DOHH2 (cell line): ENCODE results near the gene NHLH1.

Source experiments
- H3F3A ChIP-seq: fragments of 200-600 bp; sonication (generic), shearing (Covaris generic); 2 replicates; pipeline ENCODE4 v1.6.0; 2016; ENCODE audit warnings: antibody characterized with exemption, mild to moderate bottlenecking; ENCODE audit not compliant: control insufficient read depth, insufficient read depth
- H3K27ac ChIP-seq: fragments of 200-600 bp; sonication (generic); 2 replicates; pipeline ENCODE4 v1.5.1; 2014; ENCODE audit warnings: low read depth, mild to moderate bottlenecking, low read length, moderate library complexity
- H3K27me3 ChIP-seq: fragments of 200-600 bp; sonication (generic); 2 replicates; pipeline ENCODE4 v1.6.1; 2014; ENCODE audit warnings: mild to moderate bottlenecking, low read length, mixed read lengths; ENCODE audit not compliant: control insufficient read depth
- H3K36me3 ChIP-seq: fragments of 200-600 bp; sonication (generic); 2 replicates; pipeline ENCODE4 v1.6.1; 2014; ENCODE audit warnings: mild to moderate bottlenecking, low read length, moderate library complexity, mixed read lengths; ENCODE audit not compliant: control insufficient read depth
- H3K4me1 ChIP-seq: fragments of 200-600 bp; sonication (generic); 2 replicates; pipeline ENCODE4 v1.6.1; 2014; ENCODE audit warnings: mild to moderate bottlenecking, low read length, mixed read lengths; ENCODE audit not compliant: control insufficient read depth
- H3K4me2 ChIP-seq: fragments of 200-600 bp; sonication (generic); 2 replicates; pipeline ENCODE4 v1.6.0; 2014; ENCODE audit warnings: mild to moderate bottlenecking, low read length, moderate library complexity
- H3K4me3 ChIP-seq: fragments of 200-600 bp; sonication (generic); 2 replicates; pipeline ENCODE4 v1.5.1; 2014; ENCODE audit warnings: mild to moderate bottlenecking, low read length, mixed read lengths
- H3K79me2 ChIP-seq: fragments of 200-600 bp; sonication (generic); 2 replicates; pipeline ENCODE4 v1.6.1; 2014; ENCODE audit warnings: mild to moderate bottlenecking, low read length, mixed read lengths; ENCODE audit not compliant: control insufficient read depth
- H3K9me2 ChIP-seq: fragments of 200-600 bp; sonication (generic); replicated peaks from 2 replicates; pipeline ENCODE4 v1.6.1; 2014; ENCODE audit warnings: mild to moderate bottlenecking, low read length, mixed read lengths; ENCODE audit not compliant: control insufficient read depth
- H3K9me3 ChIP-seq: fragments of 200-600 bp; sonication (generic); 2 replicates; pipeline ENCODE4 v1.6.1; 2014; ENCODE audit warnings: antibody characterized with exemption, low read length, mixed read lengths; ENCODE audit not compliant: control insufficient read depth, insufficient read depth
- H4K20me1 ChIP-seq: fragments of 200-600 bp; sonication (generic); 2 replicates; pipeline ENCODE4 v1.6.0; 2014; ENCODE audit warnings: low read depth, mild to moderate bottlenecking, antibody characterized with exemption, low read length, moderate library complexity; ENCODE audit not compliant: control insufficient read depth, insufficient read depth
- EZH2phosphoT487 ChIP-seq: fragments of 200-600 bp; sonication (generic); IDR thresholded peaks from 2 replicates; pipeline ENCODE4 v1.6.1; 2017; ENCODE audit warnings: borderline replicate concordance, mild to moderate bottlenecking, antibody characterized with exemption, low read length, moderate library complexity, mixed read lengths
- TF ChIP-seq, protein P1 (sequence below): fragments of 200-600 bp; sonication (generic); IDR thresholded peaks from one replicate; pipeline ENCODE4 v1.5.1; 2014; ENCODE audit warnings: antibody characterized with exemption, mild to moderate bottlenecking, low read depth, low read length; ENCODE audit not compliant: poor library complexity, severe bottlenecking

The NHLH1 gene

GRCh38 chr1:160332516-160332915 is 34.4 kb upstream of the NHLH1 start:
- peaks cover 88% of the 10 kb centered on the region for H3K36me3 ChIP-seq
- H3K79me2 ChIP-seq: peaks cover 3% of the 10 kb centered on the region; the same call in 1 of the 2 replicates
- TF ChIP-seq, protein P1, sequence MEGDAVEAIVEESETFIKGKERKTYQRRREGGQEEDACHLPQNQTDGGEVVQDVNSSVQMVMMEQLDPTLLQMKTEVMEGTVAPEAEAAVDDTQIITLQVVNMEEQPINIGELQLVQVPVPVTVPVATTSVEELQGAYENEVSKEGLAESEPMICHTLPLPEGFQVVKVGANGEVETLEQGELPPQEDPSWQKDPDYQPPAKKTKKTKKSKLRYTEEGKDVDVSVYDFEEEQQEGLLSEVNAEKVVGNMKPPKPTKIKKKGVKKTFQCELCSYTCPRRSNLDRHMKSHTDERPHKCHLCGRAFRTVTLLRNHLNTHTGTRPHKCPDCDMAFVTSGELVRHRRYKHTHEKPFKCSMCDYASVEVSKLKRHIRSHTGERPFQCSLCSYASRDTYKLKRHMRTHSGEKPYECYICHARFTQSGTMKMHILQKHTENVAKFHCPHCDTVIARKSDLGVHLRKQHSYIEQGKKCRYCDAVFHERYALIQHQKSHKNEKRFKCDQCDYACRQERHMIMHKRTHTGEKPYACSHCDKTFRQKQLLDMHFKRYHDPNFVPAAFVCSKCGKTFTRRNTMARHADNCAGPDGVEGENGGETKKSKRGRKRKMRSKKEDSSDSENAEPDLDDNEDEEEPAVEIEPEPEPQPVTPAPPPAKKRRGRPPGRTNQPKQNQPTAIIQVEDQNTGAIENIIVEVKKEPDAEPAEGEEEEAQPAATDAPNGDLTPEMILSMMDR: no peak
- no peak for TF ChIP-seq EZH2phosphoT487
- no peak overlapping the region for H3K27ac ChIP-seq
- no peaks in the 10 kb centered on the region for H4K20me1 ChIP-seq
- no peaks in the 10 kb centered on the region for H3K27me3 ChIP-seq
- H3K9me3 ChIP-seq: no peaks in the 10 kb centered on the region
- no peaks in the 10 kb centered on the region for H3K4me1 ChIP-seq
- peaks cover 6% of the 10 kb centered on the region; the same call in 1 of the 2 replicates for H3F3A ChIP-seq
- H3K9me2 ChIP-seq: no peaks in the 10 kb centered on the region
- H3K4me2 ChIP-seq: no peak overlapping the region
- no peak overlapping the region for H3K4me3 ChIP-seq

- H3K27me3 ChIP-seq: no peaks in the 10 kb centered on the region
- no peak overlapping the region for H3K4me2 ChIP-seq
- H3K4me3 ChIP-seq: no peak overlapping the region
- no peaks in the 10 kb centered on the region for H3F3A ChIP-seq
- no peaks in the 10 kb centered on the region for H3K9me3 ChIP-seq
- H4K20me1 ChIP-seq: peaks cover 4% of the 10 kb centered on the region; the same call in 1 of the 2 replicates
- peaks cover 79% of the 10 kb centered on the region for H3K36me3 ChIP-seq
- H3K79me2 ChIP-seq: peaks cover 62% of the 10 kb centered on the region
- TF ChIP-seq, protein P1: no peak
- TF ChIP-seq EZH2phosphoT487: no peak
- H3K9me2 ChIP-seq: no peaks in the 10 kb centered on the region
- peaks cover 16% of the 10 kb centered on the region for H3K4me1 ChIP-seq
- no peak overlapping the region for H3K27ac ChIP-seq
Measured at GRCh38 chr1:160338580-160338979, 28.3 kb upstream of the NHLH1 start.

DNA sequence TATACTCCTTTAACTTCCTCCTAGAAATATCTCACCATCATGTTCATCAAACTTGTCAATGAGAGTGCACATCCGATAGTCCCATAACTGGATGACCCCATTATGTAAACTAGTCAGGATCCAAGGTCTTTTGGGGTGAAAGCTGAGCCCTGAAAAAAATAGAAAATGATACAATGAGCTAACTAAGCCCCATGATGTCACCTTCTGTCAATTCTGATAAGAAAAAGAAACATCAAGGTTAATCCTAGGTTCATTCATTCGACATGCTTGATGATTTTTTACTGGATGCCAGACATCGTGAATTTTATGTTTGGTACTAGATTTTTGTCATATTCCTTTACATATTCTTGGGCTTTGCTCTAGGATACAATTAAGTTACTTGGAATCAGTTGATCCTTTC is 26.7 kb upstream of the NHLH1 start:
- H3K27ac ChIP-seq: no peak overlapping the region
- H3K27me3 ChIP-seq: no peaks in the 10 kb centered on the region
- no peak overlapping the region for H3K4me3 ChIP-seq
- H3F3A ChIP-seq: no peaks in the 10 kb centered on the region
- TF ChIP-seq, protein P1: no peak
- no peak for TF ChIP-seq EZH2phosphoT487
- no peak overlapping the region; the same call in 1 of the 2 replicates for H3K4me2 ChIP-seq
- peaks cover 25% of the 10 kb centered on the region for H3K4me1 ChIP-seq
- H3K9me2 ChIP-seq: no peaks in the 10 kb centered on the region
- peaks cover 75% of the 10 kb centered on the region for H3K36me3 ChIP-seq
- peaks cover 77% of the 10 kb centered on the region for H3K79me2 ChIP-seq
- H3K9me3 ChIP-seq: no peaks in the 10 kb centered on the region
- peaks cover 4% of the 10 kb centered on the region; the same call in 1 of the 2 replicates for H4K20me1 ChIP-seq
